Activated gamma-delta T cell (primary cell): ENCODE results near the gene PODXL.

Experiments used
- DNase-seq: peaks from one replicate; lab custom pipeline; 2025; lab: John Stamatoyannopoulos, UW

Gene PODXL

DNA sequence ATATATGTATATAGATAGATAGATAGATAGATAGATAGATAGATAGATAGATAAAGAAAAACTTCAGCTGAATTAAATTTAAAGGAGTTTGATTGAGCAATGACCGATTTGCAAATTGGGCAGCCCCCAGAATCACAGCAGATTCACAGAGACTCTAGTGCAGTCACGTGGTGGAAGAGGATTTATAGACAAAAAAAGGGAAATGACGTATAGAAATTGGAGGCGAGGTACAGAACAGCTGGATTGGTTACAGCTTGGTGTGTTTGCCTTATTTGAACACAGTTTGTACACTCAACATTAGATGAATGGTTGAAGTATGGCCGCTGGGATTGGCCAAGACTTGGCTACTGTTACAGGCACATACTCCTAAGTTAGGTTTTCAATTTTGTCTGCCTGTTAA lies 8.2 kb upstream of the PODXL start:
- no peak for DNase-seq

DNA sequence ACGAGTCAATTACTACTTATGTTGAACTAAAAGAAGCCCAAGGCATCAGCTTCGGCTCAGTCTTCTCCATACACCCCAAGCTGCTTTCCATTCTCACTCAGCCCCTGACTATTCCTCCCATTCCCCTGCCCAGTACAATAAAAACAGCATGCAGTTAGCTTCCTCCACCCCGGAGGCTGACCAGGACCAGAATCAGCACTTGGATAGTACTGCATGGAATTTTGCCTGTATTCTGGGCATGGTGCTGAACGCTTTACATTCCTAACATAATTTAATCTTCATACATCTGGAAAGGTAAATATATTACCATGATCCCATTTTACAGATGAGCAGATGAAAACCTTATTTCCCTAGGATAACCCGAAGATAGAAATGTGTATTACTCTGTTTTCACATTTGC lies 7.5 kb upstream of the PODXL start:
- no peak for DNase-seq

- DNase-seq: no peak
Observed at GRCh38 chr7:131562941-131563340, 6.5 kb upstream of the PODXL start.

DNA sequence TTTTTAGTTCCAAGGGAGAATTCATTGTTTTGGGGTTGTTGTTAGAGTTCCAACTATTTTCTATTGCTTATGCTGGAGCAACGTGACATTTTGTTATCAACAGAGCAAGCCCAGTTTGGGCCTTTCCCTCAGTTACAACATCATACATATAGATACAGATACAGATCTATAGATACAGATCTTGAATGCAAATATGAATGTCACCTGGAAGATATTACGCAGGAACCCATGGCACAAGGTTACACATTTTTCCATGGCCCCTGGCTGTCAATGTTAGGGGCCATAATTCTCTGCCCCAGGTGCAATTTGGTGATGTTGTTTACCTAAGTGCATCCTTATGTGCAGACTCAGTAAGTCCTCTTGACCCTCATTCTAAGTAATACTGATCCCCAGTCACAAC lies 3.6 kb upstream of the PODXL start:
- DNase-seq: no peak

DNA sequence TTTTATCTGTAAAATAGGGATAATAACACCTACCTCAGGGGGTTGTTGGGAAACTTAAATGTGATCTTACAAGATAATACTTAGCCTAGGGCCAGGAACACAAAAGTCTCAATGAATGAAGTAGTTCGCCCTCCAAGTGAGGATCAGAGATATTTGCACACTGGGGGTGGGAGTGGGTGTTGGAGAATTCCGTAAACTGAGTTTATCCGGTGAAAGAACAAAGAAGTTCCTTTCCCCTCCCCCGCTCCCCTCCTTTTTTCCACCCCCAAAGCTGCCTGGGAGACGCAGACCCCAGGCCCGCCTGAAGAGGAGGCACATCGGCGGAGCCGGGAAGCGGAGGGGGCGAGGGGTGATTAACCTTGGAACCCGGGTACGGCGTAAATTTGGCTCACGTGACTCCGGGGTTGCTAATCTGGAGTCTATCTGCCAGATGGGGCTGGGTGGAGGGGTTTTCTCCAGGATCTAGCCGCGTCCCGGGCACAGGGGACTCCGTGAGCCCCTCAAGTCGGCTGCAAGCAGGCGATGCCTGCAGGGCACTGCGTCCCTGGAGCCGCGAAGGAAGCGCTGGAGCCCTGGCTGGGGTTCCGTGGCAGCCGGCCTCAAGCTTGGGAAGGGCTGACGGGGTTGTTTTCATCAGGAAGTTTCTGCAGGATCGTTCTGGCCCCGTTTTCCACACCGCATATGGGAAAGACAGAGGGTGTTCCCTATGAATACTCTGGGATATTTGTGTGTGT lies 1.4 kb upstream of the PODXL start:
- DNase-seq: no peak

DNA sequence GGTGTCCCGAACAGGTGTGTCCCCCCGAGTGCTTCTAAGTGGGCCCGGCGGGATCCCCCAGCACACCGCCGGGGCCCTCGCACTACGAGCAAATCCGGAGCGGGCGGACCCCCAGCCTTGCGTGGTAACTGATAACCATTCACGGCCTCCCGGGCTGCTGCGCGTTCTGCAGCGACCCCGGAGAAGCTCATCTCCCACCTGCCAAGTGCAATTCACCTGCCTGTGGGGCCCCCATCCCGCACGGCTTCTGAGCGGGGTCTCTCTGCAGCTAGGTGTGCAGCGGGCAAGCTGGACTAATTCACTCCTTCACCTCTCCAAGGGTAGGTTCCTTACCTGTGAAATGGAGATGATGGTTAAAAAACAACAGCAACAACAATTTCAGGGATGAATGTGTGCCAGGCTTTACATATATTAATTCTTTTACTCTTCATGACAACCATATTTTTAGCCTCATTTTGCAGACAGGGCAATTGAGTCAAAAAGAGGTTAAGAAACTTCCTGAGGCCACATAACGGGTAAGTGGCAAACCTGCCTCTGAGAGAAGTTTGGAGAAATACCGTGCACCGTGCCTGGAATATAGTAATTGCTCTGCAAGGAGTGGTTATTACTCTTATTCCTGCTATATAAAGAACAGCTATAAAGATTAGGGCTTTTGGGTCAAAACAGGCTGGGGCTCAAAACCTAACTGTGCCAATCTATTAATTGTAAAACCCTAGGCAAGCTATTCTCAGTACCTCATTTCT lies 652 bp upstream of the PODXL start:
- DNase-seq: no peak

DNA sequence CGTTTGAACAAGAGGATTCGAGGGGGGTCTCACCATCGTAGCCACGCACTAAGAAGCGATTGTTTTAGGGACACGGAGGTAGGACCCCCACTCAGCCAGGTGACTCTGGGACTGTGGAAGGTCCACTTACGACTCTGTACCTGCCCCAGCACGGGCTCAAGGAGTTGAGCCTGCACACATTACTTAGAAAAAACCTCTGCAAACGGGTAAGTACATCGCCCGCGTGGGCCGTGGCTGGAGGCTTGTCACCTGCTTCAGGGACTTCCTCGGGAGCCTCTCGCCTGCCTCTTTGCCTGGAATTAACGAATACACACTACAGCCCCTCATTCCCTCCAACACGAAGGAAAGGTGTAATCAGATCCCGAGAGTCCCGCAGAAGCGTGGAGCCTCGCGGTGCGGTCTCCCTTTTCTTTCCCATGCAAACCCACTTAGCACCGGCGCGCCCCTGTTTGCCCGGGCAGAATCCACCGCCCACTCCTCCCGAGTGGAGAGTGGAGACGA lies 826 bp downstream of the PODXL start:
- no peak for DNase-seq

DNA sequence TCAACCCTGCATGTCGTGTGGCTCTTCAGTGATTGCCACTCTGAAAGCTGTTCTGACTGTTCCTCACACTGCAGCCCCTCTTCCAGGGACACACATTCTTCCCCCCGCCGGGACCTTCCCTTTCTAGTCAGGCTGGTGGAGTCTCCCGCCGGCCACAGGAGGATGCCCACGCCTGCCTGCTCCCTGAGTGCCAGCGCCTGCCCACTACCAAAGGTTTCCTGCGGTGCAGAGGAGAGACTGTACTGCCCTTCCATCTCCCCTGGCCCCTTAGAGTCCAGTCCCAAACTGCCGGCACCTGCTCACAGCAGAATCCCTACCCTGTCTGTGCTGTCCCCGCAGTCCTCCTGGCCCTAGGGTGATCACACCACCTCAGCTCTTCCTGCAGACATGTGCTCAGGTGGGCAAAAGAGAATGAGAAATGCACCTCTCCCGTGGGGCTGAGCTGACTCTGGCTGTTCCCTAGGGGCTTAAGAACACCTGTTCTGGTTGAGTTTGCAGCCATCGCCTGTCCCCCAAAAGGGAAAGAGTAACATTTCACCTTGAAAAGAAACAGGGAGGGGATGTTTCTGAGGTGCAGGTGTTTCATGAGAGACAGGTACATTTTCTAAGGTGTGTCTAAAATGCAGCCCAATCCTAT lies 1.4 kb downstream of the PODXL start:
- DNase-seq: no peak

DNA sequence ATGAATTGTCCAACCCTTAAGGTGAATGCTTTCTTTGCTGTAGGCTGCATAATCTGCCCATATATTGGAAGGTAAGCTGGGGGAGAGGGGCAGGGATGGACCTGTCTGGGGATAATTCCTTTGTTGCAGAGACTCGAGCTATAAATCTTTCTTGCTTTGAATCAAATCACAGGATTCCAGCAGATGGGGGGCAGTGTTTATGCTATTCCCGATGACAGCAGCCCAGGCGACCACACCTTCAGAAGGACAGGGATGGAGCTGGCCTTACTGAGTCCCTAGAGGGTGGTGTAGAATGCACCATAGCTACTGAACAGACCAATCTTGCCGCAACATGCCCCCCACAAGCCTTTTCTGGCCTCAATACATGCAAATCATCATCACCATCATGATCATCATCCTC lies 2.5 kb downstream of the PODXL start:
- no peak for DNase-seq

GRCh38 chr7:131552053-131552452 lies 4.4 kb downstream of the PODXL start:
- DNase-seq: no peak

DNA sequence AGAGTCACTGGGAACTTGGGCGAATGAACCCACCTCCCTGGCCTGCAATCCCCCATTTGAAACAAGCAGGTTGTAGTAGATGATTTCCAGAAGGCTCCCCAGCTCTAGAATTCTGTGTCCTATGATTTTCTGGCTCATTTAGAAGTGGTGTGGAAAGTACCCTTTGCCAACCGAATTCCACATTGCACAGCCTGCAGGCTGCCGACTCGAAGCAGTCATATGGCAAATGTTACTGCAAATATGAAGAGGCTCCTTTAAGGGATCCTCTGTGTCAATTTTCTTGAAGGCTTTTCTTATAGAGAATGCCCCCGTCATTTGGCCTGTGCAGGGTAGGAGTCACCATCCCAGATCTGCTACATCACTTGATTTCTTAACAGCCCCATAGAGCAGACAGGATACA lies 5.6 kb downstream of the PODXL start:
- DNase-seq: no peak

GRCh38 chr7:131548371-131548770 lies 8.1 kb downstream of the PODXL start:
- no peak for DNase-seq

- no peak for DNase-seq
Observed at GRCh38 chr7:131547589-131547988, 8.8 kb downstream of the PODXL start.

- no peak for DNase-seq
Observed at GRCh38 chr7:131546583-131547141, 9.8 kb downstream of the PODXL start.

DNA sequence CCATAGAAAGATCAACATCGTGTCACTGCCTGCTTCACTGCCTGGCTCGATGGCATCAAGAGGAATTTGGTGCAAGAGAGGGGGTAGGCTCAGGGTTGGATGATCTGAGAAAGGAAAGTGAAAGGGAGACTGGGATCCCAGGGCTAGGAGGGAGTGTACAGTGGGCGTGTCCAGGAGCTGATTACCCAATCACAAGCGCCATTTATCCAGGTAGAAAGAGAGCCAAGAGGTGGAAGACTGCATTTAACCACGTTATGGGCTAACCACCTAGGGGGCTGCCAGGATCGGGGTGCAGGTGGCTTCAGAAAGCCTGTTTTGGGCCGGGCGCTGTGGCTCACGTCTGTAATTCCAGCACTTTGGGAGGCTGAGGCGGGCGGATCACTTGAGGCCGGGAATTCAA lies 10.3 kb downstream of the PODXL start:
- DNase-seq: no peak

GRCh38 chr7:131544449-131545301 lies 11.8 kb downstream of the PODXL start:
- no peak for DNase-seq

- DNase-seq: no peak
Observed at GRCh38 chr7:131544021-131544420, 12.4 kb downstream of the PODXL start.

GRCh38 chr7:131543298-131543697 lies 13.1 kb downstream of the PODXL start:
- DNase-seq: no peak

- no peak for DNase-seq
Observed at GRCh38 chr7:131540491-131541162, 15.8 kb downstream of the PODXL start.

- no peak for DNase-seq
Observed at GRCh38 chr7:131538813-131539179, 17.6 kb downstream of the PODXL start.
